Testis (tissue), 3 donors: ENCODE data around the gene DKK3. TPM values are rescaled to one million over a fixed set of nuclear protein-coding genes. Genes with fewer than 3 reads are reported as not detected.

Experiments used
- DNase-seq: peaks from one replicate; pipeline ENCODE4 v3.0.0-alpha.2; 2019
- H3K27ac ChIP-seq, 2 donors: fragments of 200-600 bp; sonication (generic); one replicate each; pipeline ENCODE4 v1.5.1; 2019
- H3K27me3 ChIP-seq: fragments of 200-600 bp; sonication (generic); one replicate; pipeline ENCODE4 v1.5.1; 2019
- H3K36me3 ChIP-seq: fragments of 200-600 bp; sonication (generic); one replicate; pipeline ENCODE4 v1.5.1; 2017; ENCODE audit warnings: low read depth; ENCODE audit errors: missing control alignments
- H3K4me1 ChIP-seq: fragments of 200-600 bp; sonication (generic); one replicate; pipeline ENCODE4 v1.5.1; 2019
- H3K4me3 ChIP-seq, 2 donors: fragments of 200-600 bp; sonication (generic); one replicate each; pipeline ENCODE4 v1.5.1; 2017 to 2019
- H3K9me3 ChIP-seq: fragments of 200-600 bp; sonication (generic); one replicate; pipeline ENCODE4 v1.5.1; 2017
- POLR2A ChIP-seq: fragments of 450-650 bp; IDR thresholded peaks from one replicate; pipeline ENCODE4 v1.6.1; 2017; ENCODE audit warnings: antibody characterized with exemption, mild to moderate bottlenecking, moderate library complexity
- WGBS, 2 donors: methylation state at CpG; one replicate each; pipeline ENCODE4 v1.1.5; 2018; 5-methylcytosine and 5-hydroxymethylcytosine counted together
- intact Hi-C: fragments of 100-400 bp; cut with DNase I; formaldehyde crosslinking; loops from one replicate; pipeline ENCODE4 v1.15.1; 2023; ENCODE audit warnings: low total_unique reads
- polyA plus RNA-seq: library from polyadenylated mRNA; stranded (reverse); fragments of 350-450 nt; fragmentation: Illumina TruSeq; extraction: RNeasy Lipid Tissue Mini Kit (QIAGEN cat#74804); gene quantifications from one replicate; pipeline ENCODE4 v1.2.3, GENCODE V29; 2014; ENCODE audit warnings: low read depth, low replicate concordance; ENCODE audit not compliant: insufficient read depth
- total RNA-seq, 2 donors: library from RNA; depleted of rRNA; stranded (reverse); fragments of >200 nt; gene quantifications; one replicate each; pipeline ENCODE4 v1.2.3, GENCODE V29; 2016
- TF ChIP-seq, protein P1 (sequence below), 3 experiments: fragments of 450-650 bp in 2 of 3; fragments of 200-600 bp in 1 of 3; sonication (generic) in 1 of 3; IDR thresholded peaks; one replicate each; pipeline ENCODE4 v1.5.1; 2016 to 2019; ENCODE audit warnings: antibody characterized with exemption in 3 of 3, mild to moderate bottlenecking in 2 of 3, moderate library complexity in 1 of 3

DKK3 gene
- total and polyA plus RNA-seq, 3 donors from 2014 or later = 185 to 392 (median 236) TPM

DNA sequence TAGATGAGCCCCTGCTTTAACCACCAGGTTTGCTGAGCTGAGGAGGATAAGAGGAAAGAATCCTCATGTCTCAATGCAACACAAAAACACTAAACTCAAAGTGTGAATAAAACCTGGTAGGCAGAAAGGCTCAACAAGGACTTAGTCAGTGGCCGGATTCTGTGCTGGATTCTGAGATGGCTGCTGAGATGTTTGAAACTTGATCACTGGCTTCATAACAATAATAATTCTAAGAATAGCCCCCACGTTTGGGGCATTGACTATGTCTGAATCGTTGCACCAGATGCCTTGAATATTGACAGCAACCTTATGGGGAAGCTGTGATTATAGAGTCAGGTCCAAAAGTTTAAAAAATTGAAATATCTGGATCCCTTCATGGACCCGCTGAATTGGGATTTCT is 4.6 kb downstream of the DKK3 start:
- H3K4me3 ChIP-seq = no peak overlapping the region
- intact Hi-C loops = no loop called here
- no peaks in the 10 kb centered on the region for H3K36me3 ChIP-seq
- DNase-seq = no peak
- WGBS, 2 donors = 82 to 88% methylated on average over 4 of the region's 4 CpGs
- no peaks in the 10 kb centered on the region for H3K9me3 ChIP-seq
- H3K4me1 ChIP-seq = peaks cover 9% of the 10 kb centered on the region
- TF ChIP-seq POLR2A = no peak
- TF ChIP-seq, protein P1, sequence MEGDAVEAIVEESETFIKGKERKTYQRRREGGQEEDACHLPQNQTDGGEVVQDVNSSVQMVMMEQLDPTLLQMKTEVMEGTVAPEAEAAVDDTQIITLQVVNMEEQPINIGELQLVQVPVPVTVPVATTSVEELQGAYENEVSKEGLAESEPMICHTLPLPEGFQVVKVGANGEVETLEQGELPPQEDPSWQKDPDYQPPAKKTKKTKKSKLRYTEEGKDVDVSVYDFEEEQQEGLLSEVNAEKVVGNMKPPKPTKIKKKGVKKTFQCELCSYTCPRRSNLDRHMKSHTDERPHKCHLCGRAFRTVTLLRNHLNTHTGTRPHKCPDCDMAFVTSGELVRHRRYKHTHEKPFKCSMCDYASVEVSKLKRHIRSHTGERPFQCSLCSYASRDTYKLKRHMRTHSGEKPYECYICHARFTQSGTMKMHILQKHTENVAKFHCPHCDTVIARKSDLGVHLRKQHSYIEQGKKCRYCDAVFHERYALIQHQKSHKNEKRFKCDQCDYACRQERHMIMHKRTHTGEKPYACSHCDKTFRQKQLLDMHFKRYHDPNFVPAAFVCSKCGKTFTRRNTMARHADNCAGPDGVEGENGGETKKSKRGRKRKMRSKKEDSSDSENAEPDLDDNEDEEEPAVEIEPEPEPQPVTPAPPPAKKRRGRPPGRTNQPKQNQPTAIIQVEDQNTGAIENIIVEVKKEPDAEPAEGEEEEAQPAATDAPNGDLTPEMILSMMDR (IDR thresholded peaks at IDR 0.05) = no peak
- H3K27me3 ChIP-seq = no peaks in the 10 kb centered on the region
- H3K27ac ChIP-seq = no peak overlapping the region

- Histone ChIP-seq H3K4me3 (no peak overlapping the region), H3K9me3 (no peaks in the 10 kb centered on the region), H3K36me3 (no peaks in the 10 kb centered on the region), H3K27ac (no peak overlapping the region), H3K4me1 (peaks cover 9% of the 10 kb centered on the region), H3K27me3 (no peaks in the 10 kb centered on the region)
- no peak for DNase-seq
- TF ChIP-seq POLR2A = no peak
- TF ChIP-seq, protein P1 (IDR thresholded peaks at IDR 0.05) = no peak
- intact Hi-C loops = no loop called here
- 91 to 97% methylated on average over 2 of the region's 2 CpGs for WGBS, 2 donors
Observed at GRCh38 chr11:12003336-12003735, 5.1 kb downstream of the DKK3 start.

GRCh38 chr11:12001186-12001585 is 7.2 kb downstream of the DKK3 start:
- intact Hi-C loops = no loop called here
- no peak overlapping the region for H3K27ac ChIP-seq
- 68 to 85% methylated on average over 7 of the region's 7 CpGs for WGBS, 2 donors
- H3K36me3 ChIP-seq = no peaks in the 10 kb centered on the region
- TF ChIP-seq, protein P1 (IDR thresholded peaks at IDR 0.05) = no peak
- no peak for TF ChIP-seq POLR2A
- no peaks in the 10 kb centered on the region for H3K27me3 ChIP-seq
- H3K4me1 ChIP-seq = peaks cover 4% of the 10 kb centered on the region
- H3K9me3 ChIP-seq = no peaks in the 10 kb centered on the region
- no peak overlapping the region for H3K4me3 ChIP-seq
- DNase-seq = no peak

DNA sequence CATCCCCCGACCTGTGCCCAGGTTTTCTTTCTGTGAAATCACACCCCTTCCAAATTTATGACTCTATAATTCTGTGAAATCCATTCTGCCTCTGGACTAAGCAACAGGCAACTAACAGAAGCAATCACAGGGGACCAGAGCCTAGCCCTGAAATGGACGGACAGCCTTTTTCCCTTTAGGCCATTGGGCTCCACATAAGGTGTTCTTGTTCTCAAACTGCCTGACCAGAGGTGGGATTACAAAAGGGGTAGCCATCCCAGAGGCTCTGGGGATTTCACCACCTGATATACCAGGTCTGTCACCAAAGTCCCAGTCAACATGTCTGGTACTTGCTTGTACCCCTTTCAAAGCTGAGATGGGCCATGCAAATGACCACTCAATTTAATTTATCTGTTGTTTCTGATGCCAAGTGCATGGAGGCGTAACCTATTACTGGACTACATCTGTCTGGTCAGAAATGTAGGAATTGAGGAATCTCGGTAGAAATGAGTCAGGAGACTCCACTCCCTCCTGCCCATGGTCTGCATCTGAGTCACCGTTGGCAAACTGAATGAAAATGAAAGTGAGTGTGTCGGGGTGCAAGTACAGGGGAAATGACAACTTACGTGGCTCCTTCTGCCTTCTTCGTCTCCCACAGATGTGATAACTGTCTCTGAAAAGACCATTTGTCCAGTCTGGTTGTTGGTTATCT is 10.2 kb downstream of the DKK3 start:
- Histone ChIP-seq H3K36me3 (no peaks in the 10 kb centered on the region), H3K4me1 (peaks cover 7% of the 10 kb centered on the region), H3K27ac (no peak overlapping the region), H3K27me3 (no peaks in the 10 kb centered on the region), H3K9me3 (no peaks in the 10 kb centered on the region), H3K4me3 (no peak overlapping the region)
- WGBS, 2 donors = 74 to 90% methylated on average over 8 of the region's 8 CpGs
- no peak for DNase-seq
- intact Hi-C loops = no loop called here
- TF ChIP-seq, protein P1 (IDR thresholded peaks at IDR 0.05) = no peak
- no peak for TF ChIP-seq POLR2A

- 69 to 93% methylated on average over 3 of the region's 3 CpGs for WGBS, 2 donors
- no peaks in the 10 kb centered on the region for H3K27me3 ChIP-seq
- H3K4me1 ChIP-seq = peaks cover 7% of the 10 kb centered on the region
- no peak for TF ChIP-seq POLR2A
- no peaks in the 10 kb centered on the region for H3K9me3 ChIP-seq
- DNase-seq = no peak
- no peak overlapping the region for H3K4me3 ChIP-seq
- H3K36me3 ChIP-seq = no peaks in the 10 kb centered on the region
- no peak overlapping the region for H3K27ac ChIP-seq
- intact Hi-C loops = no loop called here
Observed at GRCh38 chr11:11997049-11997322, 11.4 kb downstream of the DKK3 start.
